ENCODE measurements around the gene DHX58.

GRCh38 chr17:42067371-42068091, 45.0 kb downstream of the DHX58 start:
- 0 out of 2 replicates have a peak, but pooled peaks have one; percentile 32 for TF ChIP-seq YY1 (IDR thresholded peaks at IDR 0.05; ENCODE audit: low read depth, low read length)
- TF ChIP-seq, protein P1, sequence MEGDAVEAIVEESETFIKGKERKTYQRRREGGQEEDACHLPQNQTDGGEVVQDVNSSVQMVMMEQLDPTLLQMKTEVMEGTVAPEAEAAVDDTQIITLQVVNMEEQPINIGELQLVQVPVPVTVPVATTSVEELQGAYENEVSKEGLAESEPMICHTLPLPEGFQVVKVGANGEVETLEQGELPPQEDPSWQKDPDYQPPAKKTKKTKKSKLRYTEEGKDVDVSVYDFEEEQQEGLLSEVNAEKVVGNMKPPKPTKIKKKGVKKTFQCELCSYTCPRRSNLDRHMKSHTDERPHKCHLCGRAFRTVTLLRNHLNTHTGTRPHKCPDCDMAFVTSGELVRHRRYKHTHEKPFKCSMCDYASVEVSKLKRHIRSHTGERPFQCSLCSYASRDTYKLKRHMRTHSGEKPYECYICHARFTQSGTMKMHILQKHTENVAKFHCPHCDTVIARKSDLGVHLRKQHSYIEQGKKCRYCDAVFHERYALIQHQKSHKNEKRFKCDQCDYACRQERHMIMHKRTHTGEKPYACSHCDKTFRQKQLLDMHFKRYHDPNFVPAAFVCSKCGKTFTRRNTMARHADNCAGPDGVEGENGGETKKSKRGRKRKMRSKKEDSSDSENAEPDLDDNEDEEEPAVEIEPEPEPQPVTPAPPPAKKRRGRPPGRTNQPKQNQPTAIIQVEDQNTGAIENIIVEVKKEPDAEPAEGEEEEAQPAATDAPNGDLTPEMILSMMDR (IDR thresholded peaks at IDR 0.05 in 2 of 3, conservative IDR thresholded peaks at IDR 0.05 in 1 of 3; ENCODE audit: control insufficient read depth in 2 of 3, extremely low read depth in 1 of 3, insufficient read depth in 1 of 3, low read depth in 3 of 3, low read length in 3 of 3) = peak; percentile 89 to 95 (median 91)
